HepG2 (cell line): ENCODE results near the gene CISD3. TPM values are rescaled to one million over a fixed set of nuclear protein-coding genes. Genes with fewer than 3 reads are reported as not detected.

Experiments
- ATAC-seq: fragments of 200-7000 bp; cut with Tn5 transposase; 3 replicates; pipeline ENCODE4 v1.9.1; 2020; ENCODE audit warnings: mild to moderate bottlenecking, moderate library complexity
- BruUV-seq: library from RNA; stranded (reverse); fragments of 400-500 nt; replicated peaks from 2 replicates; lab custom pipeline; 2021; lab: Mats Ljungman, UMichigan
- CTCF ChIA-PET: fragments of 300-600 bp; formaldehyde crosslinking; extraction: SDS; loops from one replicate; lab custom pipeline; 2021; ENCODE audit warnings: low total read pairs, inconsistent platforms, low intra/inter-chr PET ratio; lab: Yijun Ruan, JAX
- POLR2A ChIA-PET: fragments of 350-600 bp; sonication (Branson Sonifier 250); formaldehyde crosslinking; loops from one replicate; lab custom pipeline; 2020; ENCODE audit warnings: antibody characterized with exemption, inconsistent platforms; lab: Yijun Ruan, JAX
- DNase-seq: peaks from one replicate; pipeline ENCODE4 v3.0.0-alpha.2; 2015; ENCODE audit warnings: low spot score
- FAIRE-seq: peaks from 3 replicates; lab custom pipeline; 2011; peaks lifted over from hg19 to GRCh38; lab: Jason Lieb, UNC
- H2AFZ ChIP-seq: one replicate; pipeline ENCODE4 v1.6.1; 2011; ENCODE audit warnings: low read length, inconsistent platforms
- H3K27ac ChIP-seq: fragments of 300-600 bp; 3 replicates; pipeline ENCODE4 v1.8.0; 2011; ENCODE audit warnings: mixed run types, mild to moderate bottlenecking, mixed read lengths, low read length, inconsistent platforms; ENCODE audit not compliant: insufficient read depth; ENCODE audit errors: extremely low read length
- H3K27me3 ChIP-seq, 2 experiments: fragments of 200-600 bp in 1 of 2; 2 replicates in 1 of 2; 3 replicates in 1 of 2; pipeline versions ENCODE4 v1.6.0 to v1.8.0; 2011; ENCODE audit warnings: low read length in 2 of 2, mild to moderate bottlenecking in 2 of 2, moderate library complexity in 2 of 2, inconsistent platforms in 1 of 2; ENCODE audit not compliant: insufficient read depth in 2 of 2, control insufficient read depth in 1 of 2
- H3K36me3 ChIP-seq, 2 experiments: fragments of 200-600 bp in 1 of 2; replicated peaks in 1 of 2; 2 replicates in 1 of 2; 3 replicates in 1 of 2; pipeline versions ENCODE4 v1.5.1 to v1.8.0; 2011; ENCODE audit warnings: low read length in 2 of 2, inconsistent platforms in 1 of 2; ENCODE audit not compliant: insufficient read depth in 2 of 2, control insufficient read depth in 1 of 2
- H3K4me1 ChIP-seq: 2 replicates; pipeline ENCODE4 v1.5.1; 2012; ENCODE audit warnings: low read length, inconsistent platforms; ENCODE audit not compliant: insufficient read depth
- H3K4me2 ChIP-seq: 2 replicates; pipeline ENCODE4 v1.6.0; 2011; ENCODE audit warnings: low read depth, low read length, inconsistent platforms
- H3K4me3 ChIP-seq, 3 experiments: fragments of 200-600 bp in 1 of 3; sonication (generic), shearing (Covaris generic) in 1 of 3; replicated peaks in 1 of 3; 2 replicates each; pipeline ENCODE4 v1.5.1; 2011 to 2016; ENCODE audit warnings: low read length in 3 of 3, inconsistent platforms in 2 of 3, low read depth in 2 of 3, mild to moderate bottlenecking in 2 of 3, control low read depth in 1 of 3, mixed read lengths in 1 of 3; ENCODE audit not compliant: insufficient read depth in 1 of 3
- H3K79me2 ChIP-seq: one replicate; pipeline ENCODE4 v1.6.1; 2011; ENCODE audit warnings: low read length, inconsistent platforms; ENCODE audit not compliant: insufficient read depth
- H3K9ac ChIP-seq: 2 replicates; pipeline ENCODE4 v1.6.0; 2011; ENCODE audit warnings: mild to moderate bottlenecking, low read depth, low read length, inconsistent platforms; ENCODE audit not compliant: insufficient read depth
- H3K9me3 ChIP-seq: 2 replicates; pipeline ENCODE4 v1.5.1; 2012; ENCODE audit warnings: mild to moderate bottlenecking, low read length
- H4K20me1 ChIP-seq: 2 replicates; pipeline ENCODE4 v1.6.0; 2011; ENCODE audit warnings: inconsistent platforms, mild to moderate bottlenecking, low read length, moderate library complexity; ENCODE audit not compliant: insufficient read depth
- PITX1 ChIP-seq: sonication (generic); formaldehyde crosslinking; IDR thresholded peaks from 2 replicates; pipeline ENCODE4 v1.5.1; 2020; ENCODE audit warnings: mild to moderate bottlenecking, missing genetic modification reagents
- POLR2A ChIP-seq, 2 experiments: IDR thresholded peaks; 2 replicates each; pipeline ENCODE4 v1.6.1; 2011; ENCODE audit warnings: low read depth in 2 of 2, low read length in 2 of 2, mild to moderate bottlenecking in 1 of 2, moderate library complexity in 1 of 2; ENCODE audit not compliant: insufficient read depth in 1 of 2
- ZNF121 ChIP-seq: sonication (generic); formaldehyde crosslinking; IDR thresholded peaks from 2 replicates; pipeline ENCODE4 v1.5.0; 2020; ENCODE audit warnings: mild to moderate bottlenecking, missing genetic modification reagents
- ZNF615 ChIP-seq: sonication (generic); formaldehyde crosslinking; IDR thresholded peaks from 2 replicates; pipeline ENCODE4 v1.5.0; 2020; ENCODE audit warnings: mild to moderate bottlenecking, missing genetic modification reagents, borderline replicate concordance
- ZNF674 ChIP-seq: sonication (generic); formaldehyde crosslinking; IDR thresholded peaks from 2 replicates; pipeline ENCODE4 v1.5.0; 2020; ENCODE audit warnings: low read depth, mild to moderate bottlenecking, missing genetic modification reagents
- ZNF770 ChIP-seq: sonication (generic); formaldehyde crosslinking; IDR thresholded peaks from 2 replicates; pipeline ENCODE4 v1.5.0; 2020; ENCODE audit warnings: mild to moderate bottlenecking, missing genetic modification reagents
- WGBS: methylation state at CpG from one replicate; pipeline ENCODE4 v1.1.6; 2017; ENCODE audit warnings: low lambda C conversion rate; 5-methylcytosine and 5-hydroxymethylcytosine counted together
- in situ Hi-C: cut with HindIII; loops from 2 replicates; pipeline ENCODE4 v1.10.0; 2017; ENCODE audit warnings: low pct_unique_long_range_greater_than_20kb; ENCODE audit not compliant: extremely low pct_ligation_motif_present
- intact Hi-C: fragments of 100-400 bp; cut with micrococcal nuclease; formaldehyde crosslinking; loops from one replicate; pipeline ENCODE4 v1.10.0; 2022; ENCODE audit not compliant: unreplicated experiment
- polyA plus RNA-seq, 8 experiments: library from polyadenylated mRNA; depleted of rRNA in 3 of 8; stranded (reverse) in 7 of 8; unstranded in 1 of 8; fragments of >200 nt; fragmentation: Illumina TruSeq in 4 of 8; extraction: Trizol in 4 of 8; gene quantifications; 2 replicates each; pipeline versions ENCODE4 v1.2.1 to v1.2.3, GENCODE V29; 2011 to 2016; ENCODE audit warnings: low read depth in 4 of 8, missing spikeins in 1 of 8, mixed read lengths in 1 of 8; ENCODE audit not compliant: insufficient read depth in 1 of 8
- total RNA-seq, 5 experiments: library from RNA; depleted of rRNA; stranded (reverse); fragments of >200 nt; fragmentation: Illumina TruSeq; extraction: Trizol; gene quantifications; 2 replicates each; pipeline ENCODE4 v1.2.3, GENCODE V29; 2016; ENCODE audit warnings: low read depth in 1 of 5

CISD3 gene
- total and polyA plus RNA-seq, 2 of the 13 experiments (the other 11 are each of a cell fraction or from before 2014, with no cell fraction given), result 30.0 to 34.1 TPM

DNA sequence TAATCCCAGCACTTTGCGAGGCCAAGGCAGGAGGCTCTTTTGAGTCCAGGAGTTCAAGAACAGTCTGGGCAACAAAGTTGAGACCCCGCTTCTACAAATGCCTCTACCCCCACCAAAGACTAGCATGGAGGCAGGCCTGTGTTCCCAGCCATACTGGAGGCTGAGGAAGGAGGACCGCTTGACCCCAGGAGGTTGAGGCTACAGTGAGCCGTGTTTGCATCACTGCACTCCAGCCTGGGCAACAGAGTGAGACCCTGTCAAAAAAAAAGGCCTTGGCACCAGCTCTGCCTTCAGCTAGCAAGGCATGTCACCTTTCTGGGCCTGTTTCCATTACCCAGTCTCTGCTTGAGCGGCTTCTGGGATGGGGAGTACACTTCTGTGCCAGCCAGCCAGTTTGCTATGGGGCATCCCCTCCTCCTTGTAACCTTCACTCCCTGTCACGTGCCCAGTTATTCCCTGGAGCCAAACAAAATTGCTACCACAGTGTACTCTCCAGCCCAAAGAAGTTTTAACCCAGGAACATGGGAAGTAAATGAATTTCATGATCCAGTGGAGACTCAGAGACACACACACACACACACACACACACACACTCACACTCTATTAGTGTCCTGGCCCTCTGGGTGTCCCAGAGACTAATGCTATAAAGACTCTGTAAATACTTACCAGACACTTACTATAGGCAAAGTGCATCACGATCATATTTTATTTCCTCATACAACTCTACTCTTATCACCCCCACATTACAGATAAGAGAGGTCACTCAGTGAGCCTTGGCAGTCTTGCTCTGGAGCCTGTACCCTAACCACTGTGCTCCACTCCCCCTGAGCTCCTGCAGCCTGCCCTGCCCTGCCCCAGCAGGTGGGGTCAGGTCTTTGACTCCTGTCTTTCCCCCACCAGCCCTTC is 2.5 kb downstream of the CISD3 start:
- ChIA-PET POLR2A (interaction anchor here (0.8 to 2.8 kb wide), 7 partner anchors 13 to 61 kb away, joined by 3 to 43 read pairs (median 19); partner anchors contain the start of genes MLLT6 and PSMB3), CTCF (interaction anchor here (1.1 to 3.6 kb wide), 2 partner anchors 54 to 127 kb away, joined by 4 to 37 read pairs; partner anchors contain the start of gene SRCIN1)

More for the DNA sequence above, 2.5 kb downstream of the CISD3 start:
- intact Hi-C loops, result no loop called here
- H2AFZ ChIP-seq, result no peak overlapping the region
- BruUV-seq, result no TSS peak
- H3K4me1 ChIP-seq, result peaks cover 54% of the 10 kb centered on the region
- no peak overlapping the region for H3K27ac ChIP-seq
- H4K20me1 ChIP-seq, result peaks cover 20% of the 10 kb centered on the region; the same call in 1 of the 2 replicates
- H3K9ac ChIP-seq, result no peak overlapping the region; the same call in 1 of the 2 replicates
- H3K79me2 ChIP-seq, result peaks cover 26% of the 10 kb centered on the region
- WGBS, result 91% methylated on average over 6 of the region's 7 CpGs
- FAIRE-seq (no peak), ATAC-seq (no peak), DNase-seq (no peak)
- no peaks in the 10 kb centered on the region for H3K9me3 ChIP-seq
- in situ Hi-C loops, result loop anchor here (5.0 kb wide), 1 partner anchor 55 kb away; no protein-coding TSS in a partner anchor
- peak overlapping the region; percentile 92 for H3K4me2 ChIP-seq
- peaks cover 12 to 33% of the 10 kb centered on the region in 2 experiments for H3K36me3 ChIP-seq
- 0 out of 6 replicates have a peak overlapping the region, but pooled peaks of 1 of the 3 experiments have one; percentile 95 for H3K4me3 ChIP-seq
- H3K27me3 ChIP-seq, result no peaks in the 10 kb centered on the region
- TF ChIP-seq ZNF770 (CRISPR knock-in tag), result peak; percentile 90; the same call in 1 of the 2 replicates
- no peak for TF ChIP-seq ZNF674 (CRISPR knock-in tag)
- 0 out of 2 replicates have a peak, but pooled peaks have one; percentile 1 for TF ChIP-seq PITX1
- 0 out of 2 replicates have a peak, but pooled peaks have one; percentile 35 for TF ChIP-seq ZNF121 (CRISPR knock-in tag)
- 0 out of 2 replicates have a peak, but pooled peaks have one; percentile 50 for TF ChIP-seq ZNF615 (CRISPR knock-in tag)
- no peak for TF ChIP-seq POLR2A (IDR thresholded peaks at IDR 0.05; ENCODE audit: insufficient read depth in 1 of 2, low read depth in 2 of 2, low read length in 2 of 2)
